ENCODE measurements around the gene CPXM2.

GRCh38 chr10:123890756-123891143 lies 857 bp downstream of the CPXM2 start:
- TF ChIP-seq, protein P1, sequence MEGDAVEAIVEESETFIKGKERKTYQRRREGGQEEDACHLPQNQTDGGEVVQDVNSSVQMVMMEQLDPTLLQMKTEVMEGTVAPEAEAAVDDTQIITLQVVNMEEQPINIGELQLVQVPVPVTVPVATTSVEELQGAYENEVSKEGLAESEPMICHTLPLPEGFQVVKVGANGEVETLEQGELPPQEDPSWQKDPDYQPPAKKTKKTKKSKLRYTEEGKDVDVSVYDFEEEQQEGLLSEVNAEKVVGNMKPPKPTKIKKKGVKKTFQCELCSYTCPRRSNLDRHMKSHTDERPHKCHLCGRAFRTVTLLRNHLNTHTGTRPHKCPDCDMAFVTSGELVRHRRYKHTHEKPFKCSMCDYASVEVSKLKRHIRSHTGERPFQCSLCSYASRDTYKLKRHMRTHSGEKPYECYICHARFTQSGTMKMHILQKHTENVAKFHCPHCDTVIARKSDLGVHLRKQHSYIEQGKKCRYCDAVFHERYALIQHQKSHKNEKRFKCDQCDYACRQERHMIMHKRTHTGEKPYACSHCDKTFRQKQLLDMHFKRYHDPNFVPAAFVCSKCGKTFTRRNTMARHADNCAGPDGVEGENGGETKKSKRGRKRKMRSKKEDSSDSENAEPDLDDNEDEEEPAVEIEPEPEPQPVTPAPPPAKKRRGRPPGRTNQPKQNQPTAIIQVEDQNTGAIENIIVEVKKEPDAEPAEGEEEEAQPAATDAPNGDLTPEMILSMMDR (conservative IDR thresholded peaks at IDR 0.05; ENCODE audit: low read length): no peak
- TF ChIP-seq EZH2phosphoT487 (IDR thresholded peaks at IDR 0.05; ENCODE audit: borderline replicate concordance, low read depth, low read length): no peak

Measured in OCI-LY7 (cell line).